Left lobe of liver (tissue), 2 donors: ENCODE measurements around the gene PRAMEF13. TPM values are rescaled to one million over a fixed set of nuclear protein-coding genes. Genes with fewer than 3 reads are reported as not detected.
"Not testable (repeated sequence)": the region's sequence is repeated elsewhere in the genome, so short reads cannot be mapped to it uniquely, and the experiment has no call there.

Experiments
- ATAC-seq: fragments of 200-7000 bp; cut with Tn5 transposase; one replicate; pipeline ENCODE4 v1.9.1; 2020; ENCODE audit warnings: mild to moderate bottlenecking, moderate library complexity
- DNase-seq: peaks from one replicate; pipeline ENCODE4 v3.0.0-alpha.2; 2020; ENCODE audit warnings: low spot score
- total RNA-seq: library from RNA; stranded (reverse); gene quantifications from one replicate; pipeline ENCODE4 v1.2.1, GENCODE V29; 2021
- donor health status: DM: no; HTN: no; CAD: no; lungs with moderate emphysema.
- donor health status: DM: no; HTN: yes; CAD: no.

Gene PRAMEF13, protein sequence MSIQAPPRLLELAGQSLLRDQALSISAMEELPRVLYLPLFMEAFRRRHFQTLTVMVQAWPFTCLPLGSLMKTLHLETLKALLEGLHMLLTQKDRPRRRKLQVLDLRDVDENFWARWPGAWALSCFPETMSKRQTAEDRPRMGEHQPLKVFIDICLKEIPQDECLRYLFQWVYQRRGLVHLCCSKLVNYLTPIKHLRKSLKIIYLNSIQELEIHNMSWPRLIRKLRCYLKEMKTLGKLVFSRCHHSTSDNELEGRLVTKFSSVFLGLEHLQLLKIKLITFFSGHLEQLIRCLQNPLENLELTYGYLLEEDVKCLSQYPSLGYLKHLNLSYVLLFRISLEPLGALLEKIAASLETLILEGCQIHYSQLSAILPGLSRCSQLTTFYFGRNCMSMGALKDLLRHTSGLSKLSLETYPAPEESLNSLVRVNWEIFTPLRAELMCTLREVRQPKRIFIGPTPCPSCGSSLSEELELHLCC
- not detected for total RNA-seq

DNA sequence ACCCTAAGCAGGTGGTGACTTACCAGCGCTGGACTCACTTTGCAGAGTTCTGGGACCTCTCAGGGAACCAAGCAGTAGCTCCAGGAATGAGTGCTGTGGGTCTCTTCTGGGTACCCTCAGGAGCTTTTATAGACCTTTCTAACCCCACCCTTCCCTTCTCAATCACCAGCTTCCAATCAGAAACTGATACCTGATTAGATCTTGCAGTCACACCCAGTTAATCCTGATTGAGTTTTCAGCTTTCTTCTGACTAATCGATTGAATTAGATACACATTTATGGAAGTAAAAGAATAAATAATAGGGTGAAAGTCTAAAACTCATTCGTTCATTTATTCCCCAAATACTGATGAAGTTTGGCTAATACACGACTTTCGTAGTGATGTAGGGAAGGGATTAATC is at the start of gene PRAMEF13:
PRAMEF13 (minus strand) TSS at position 101 of the 400 bp plus-strand sequence. CDS start 1,820 bp downstream, outside the sequence.
- not testable (repeated sequence) for DNase-seq, ATAC-seq

DNA sequence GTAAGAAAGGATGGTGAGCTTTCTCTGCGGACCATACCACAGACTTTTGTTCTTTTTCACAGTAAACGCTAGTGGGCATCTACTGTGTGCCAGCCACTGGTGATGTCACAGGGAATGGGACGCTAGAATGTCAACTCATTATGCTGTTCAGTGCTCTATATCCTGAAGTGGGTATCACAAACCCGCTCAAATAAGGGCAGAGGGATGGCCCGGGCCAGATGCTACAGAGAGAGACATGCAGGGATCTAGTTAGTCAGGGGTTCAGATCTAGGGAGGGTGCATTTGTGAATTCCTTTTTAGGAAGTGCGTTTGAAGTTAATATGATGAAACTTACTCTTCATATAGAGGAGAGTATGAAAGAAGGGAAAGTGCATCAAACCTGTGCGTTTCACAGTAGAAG is 45.9 kb upstream of the PRAMEF13 start:
- not testable (repeated sequence) for ATAC-seq, DNase-seq

DNA sequence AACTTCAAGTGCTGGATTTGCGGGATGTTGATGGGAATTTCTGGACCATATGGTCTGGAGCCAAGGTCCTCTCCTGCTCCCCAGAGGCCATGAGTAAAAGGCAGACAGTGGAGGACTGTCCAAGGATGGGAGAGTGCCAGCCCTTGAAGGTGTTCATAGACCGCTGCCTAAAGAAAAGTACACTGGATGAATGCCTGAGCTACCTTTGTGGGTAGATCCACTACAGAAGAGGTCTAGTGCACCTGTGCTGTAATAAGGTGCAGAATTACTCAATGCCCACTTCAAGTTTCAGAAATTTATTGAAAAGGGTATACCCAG is 45.3 kb upstream of the PRAMEF13 start:
- ATAC-seq = not testable (repeated sequence)
- DNase-seq = peak; percentile 35

DNA sequence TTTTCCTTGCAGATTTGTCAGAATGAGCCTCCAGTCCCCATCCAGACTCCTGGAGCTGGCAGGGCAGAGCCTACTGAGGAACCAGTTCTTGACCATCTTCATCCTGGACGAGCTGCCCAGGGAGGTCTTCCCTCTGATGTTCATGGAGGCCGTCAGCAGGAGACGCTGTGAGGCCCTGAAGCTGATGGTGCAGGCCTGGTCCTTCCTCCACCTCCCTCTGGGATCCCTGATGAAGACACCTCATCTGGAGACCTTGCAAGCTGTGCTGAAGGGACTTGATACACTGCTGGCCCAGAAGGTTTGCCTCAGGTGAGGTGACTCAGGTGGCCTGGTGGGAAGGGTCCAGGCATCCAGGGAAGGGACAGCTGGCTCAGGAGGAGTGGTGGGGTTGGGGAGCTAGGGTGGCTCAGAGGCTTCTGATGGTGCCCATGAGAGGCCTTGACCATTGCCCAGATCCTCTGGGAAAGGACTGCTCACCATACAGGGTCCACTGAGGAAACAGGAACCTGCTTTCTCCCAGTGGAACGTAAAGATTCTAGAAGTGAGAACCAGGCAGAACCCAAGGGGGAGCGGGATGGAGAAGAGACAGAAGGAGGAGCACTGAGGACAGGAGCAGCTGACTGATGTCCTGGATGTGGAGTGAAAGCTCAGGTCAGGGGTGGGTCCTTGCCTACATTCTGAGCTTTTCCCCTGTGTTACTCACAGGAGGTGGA is 44.8 kb upstream of the PRAMEF13 start:
- ATAC-seq = not testable (repeated sequence)
- peak; percentile 42 for DNase-seq

DNA sequence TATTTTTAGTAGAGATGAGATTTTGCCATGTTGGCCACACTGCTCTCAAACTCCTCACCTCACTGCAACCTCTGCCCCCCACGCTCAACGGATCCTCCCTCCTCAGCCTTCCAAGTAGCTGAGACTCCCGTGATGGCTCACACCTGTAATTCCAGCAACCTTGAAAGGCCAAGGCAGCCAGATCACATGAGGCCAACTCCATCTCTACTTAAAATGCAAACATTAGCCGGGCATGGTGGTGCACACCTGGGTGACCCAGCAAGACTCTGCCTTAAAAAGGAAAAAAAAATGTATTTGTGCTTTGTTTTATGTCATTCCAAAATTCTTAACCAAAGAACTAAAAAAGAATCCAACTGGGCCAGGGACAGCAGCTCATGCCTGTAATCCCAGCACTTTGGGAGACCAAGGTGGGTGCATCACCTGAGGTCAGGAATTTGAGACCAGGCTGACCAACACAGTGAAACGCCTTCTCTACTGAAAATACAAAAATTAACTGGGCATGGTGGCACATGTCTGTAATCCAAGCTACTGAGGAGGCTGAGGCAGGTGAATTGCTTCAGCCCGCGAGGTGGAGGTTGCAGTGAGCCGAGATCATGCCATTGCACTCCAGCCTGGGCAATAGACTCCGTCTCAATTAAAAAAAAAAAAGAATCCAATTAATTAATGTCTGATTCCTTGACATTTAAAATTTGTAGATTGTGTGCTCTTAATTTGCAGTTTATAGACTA is 42.5 kb upstream of the PRAMEF13 start:
- DNase-seq = peak; percentile 23
- not testable (repeated sequence) for ATAC-seq

DNA sequence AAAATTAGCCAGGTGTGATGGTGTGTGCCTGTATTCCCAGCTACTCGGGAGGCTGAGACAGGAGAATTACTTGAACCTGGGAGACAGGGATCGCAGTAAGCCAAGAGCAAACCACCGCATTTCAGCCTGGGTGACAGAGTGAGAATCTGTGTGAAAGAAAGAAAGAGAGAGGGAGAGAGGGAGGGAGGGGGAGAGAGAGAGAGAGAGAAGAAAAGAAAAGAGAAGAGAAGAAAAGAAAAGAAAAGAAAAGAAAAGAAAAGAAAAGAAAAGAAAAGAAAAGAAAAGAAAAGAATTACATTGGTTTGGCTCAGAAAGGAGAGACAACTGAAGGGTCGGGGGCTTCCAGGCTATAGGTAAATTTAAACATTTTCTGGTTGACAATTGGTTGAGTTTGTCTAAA is 38.4 kb upstream of the PRAMEF13 start:
- not testable (repeated sequence) for ATAC-seq, DNase-seq

DNA sequence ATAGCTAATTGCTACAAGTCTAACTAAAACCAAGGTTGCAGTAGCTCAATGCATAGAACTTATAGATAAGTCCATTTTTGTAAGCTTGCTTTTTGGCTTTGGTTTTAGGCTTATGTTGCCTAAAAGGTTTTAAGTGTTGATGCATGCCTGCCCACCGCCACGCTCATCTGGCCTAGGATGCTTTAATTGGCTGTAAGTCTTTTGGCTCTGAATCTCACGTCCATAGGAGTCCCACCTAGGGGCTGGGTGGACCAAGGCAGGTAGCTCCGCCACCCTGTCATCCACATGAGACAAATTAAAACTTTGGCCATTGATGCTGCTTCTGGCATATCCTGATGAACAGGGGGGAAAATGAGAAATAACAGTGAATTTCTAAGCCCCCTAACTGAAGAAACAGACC is 36.4 kb upstream of the PRAMEF13 start:
- DNase-seq = peak; percentile 21

DNA sequence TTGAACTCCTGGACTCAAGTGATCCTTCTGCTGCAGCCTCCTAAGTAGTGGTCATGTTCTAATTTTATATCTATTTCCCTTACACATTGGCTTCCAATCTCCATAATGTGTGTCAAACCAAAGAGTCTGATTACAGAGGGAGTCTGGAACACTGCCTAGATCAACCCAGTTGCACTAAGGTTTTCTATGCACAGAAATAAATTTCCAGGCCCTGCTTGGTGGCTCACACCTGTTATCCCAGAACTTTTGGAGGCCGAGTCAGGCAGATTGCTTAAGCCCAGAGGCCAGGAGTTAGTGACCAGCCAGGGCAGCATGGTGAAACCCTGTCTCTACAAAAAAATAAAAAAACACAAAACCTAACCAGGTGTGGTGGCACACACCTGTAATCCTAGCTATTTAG is 32.8 kb upstream of the PRAMEF13 start:
- peak; percentile 87 for ATAC-seq
- peak; percentile 77 for DNase-seq

More for the DNA sequence above, 36.4 kb upstream of the PRAMEF13 start:
- not testable (repeated sequence) for ATAC-seq

DNA sequence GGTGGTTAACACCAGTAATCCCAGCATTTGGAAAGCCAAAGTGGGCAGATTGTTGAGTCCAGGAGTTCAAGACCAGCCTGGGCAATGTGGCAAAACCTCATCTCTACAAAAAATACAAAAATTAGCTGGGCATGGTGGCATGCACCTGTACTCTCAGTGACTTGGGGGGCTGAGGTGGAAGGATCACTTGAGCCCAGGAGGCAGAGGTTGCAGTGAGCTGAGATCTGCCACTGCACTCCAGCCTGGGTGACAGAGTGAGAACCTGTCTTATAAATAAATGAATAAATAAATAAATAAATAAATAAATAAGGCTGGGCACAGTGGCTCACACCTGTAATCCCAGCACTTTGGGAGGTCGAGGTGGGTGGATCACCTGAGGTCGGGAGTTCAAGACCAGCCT is 30.8 kb upstream of the PRAMEF13 start:
- peak; percentile 35 for DNase-seq
- ATAC-seq = not testable (repeated sequence)

DNA sequence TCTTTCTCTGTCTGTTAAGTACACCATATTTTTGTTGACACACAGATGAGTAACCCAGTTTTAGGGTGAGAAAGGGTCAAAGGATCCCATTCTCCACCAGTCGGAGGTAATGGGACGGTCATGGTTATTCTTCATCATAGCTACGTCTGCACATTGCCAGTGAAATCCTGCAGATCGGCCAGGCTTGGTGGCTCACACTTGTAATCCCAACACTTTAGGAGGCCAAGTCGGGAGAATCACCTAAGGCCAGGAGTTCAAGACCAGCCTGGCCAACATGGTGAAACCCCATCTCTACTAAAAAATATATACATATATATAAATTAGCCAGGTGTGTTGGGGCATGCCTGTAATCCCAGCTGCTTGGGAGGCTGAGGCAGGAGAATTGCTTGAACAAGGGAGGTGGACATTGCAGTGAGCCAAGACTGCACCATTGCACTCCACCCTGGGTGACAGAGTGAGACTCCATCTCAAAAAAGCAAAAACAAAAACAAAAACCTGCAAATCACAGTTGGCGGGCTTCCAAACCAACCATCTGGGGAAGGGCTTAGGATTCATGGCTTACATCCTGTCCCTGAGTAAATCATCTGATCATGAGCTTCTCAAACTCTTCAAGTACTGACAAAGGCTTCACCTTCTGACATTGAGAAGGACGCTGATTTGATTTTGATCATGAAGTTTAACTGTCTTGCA is 30.0 kb upstream of the PRAMEF13 start:
- DNase-seq = peak; percentile 37
- not testable (repeated sequence) for ATAC-seq

DNA sequence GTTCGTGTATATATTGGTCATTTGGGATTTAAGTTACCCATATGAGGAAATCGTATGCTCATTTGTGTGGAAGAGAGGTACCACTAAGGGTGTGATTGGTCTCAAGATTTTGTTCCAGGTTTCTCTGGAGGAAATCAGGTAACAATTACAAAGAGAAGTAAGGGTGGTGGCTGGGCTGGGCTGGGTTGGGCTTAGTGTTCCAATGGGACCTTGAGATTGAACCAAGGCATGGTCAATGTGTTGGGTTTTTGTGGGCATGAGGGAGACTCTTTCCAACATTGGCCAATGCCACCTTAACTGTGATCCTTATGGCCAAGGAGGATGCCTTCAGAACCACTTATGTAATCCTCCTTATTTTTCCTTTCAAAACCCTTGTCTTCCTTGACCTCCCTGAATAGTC is 29.4 kb upstream of the PRAMEF13 start:
- ATAC-seq = not testable (repeated sequence)
- peak; percentile 24 for DNase-seq

DNA sequence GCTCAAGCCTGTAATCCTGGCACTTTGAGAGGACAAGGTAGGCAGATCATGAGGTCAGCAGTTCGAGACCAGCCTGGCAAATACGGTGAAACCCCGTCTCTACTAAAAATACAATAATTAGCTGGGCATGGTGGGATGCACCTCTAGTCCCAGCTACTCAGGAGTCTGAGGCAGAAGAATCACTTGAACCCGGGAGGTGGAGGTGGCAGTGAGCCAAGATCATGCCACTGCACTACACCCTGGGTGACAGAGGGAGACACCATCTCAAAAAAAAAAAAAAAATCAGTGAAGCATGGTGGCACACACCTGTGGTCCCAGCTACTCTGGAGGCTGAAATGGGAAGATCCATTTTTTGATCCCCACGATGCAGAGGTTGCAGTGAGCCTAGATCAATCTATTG is 28.9 kb upstream of the PRAMEF13 start:
- ATAC-seq = not testable (repeated sequence)
- DNase-seq = peak; percentile 40

DNA sequence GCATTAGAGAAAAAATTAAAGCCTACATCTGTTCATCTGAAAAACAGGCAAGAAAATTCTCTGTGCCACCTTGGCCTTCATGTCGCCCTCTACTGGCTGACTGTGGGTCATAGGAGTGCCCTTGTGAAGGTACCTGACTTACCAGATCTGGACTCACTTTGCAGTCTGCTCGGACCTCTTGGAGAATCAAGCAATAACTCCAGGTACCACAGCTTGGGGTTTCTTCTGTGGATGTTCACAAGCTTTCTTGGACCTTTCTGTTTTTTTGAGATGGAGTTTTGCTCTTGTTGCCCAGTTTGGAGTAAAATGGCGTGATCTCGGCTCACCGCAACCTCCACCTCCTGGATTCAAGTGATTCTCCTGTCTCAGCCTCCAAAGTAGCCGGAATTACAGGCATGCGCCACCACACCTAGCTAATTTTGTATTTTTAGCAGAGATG is 27.2 kb upstream of the PRAMEF13 start:
- peak; percentile 82 for ATAC-seq

DNA sequence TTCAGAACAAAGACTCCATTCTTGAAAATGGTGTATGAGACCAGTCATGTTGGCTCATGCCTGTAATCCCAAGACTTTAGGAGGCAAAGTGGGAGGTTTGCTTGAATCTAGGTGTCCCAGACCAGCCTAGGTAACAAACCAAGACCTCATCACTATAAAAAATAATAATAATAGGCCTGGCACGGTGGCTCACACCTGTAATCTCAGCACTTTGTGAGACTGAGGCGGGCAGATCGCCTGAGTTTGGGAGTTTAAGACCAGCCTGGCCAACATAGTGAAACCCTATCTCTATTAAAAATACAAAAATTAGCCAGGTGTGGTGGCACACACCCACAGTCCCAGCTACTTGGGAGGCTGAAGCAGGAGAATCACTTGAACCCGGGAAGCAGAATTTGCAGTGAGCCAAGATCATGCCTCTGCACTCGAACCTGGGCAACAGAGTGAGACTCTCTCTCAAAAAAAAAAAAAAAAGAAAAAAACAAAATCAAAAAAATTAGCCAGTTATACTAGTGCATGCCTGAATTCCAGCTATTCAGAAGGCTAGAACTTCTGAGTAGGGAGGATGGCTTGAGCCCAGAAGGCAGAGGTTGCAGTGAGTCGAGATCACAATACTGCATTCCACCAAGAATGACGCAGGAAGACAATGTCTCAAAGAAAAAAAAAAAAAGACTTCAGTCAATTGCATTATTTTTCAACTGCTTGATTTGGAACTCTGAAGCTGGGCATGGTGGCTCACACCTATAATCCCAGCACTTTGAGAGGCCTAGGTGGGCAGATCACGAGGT is 26.3 kb upstream of the PRAMEF13 start:
- not testable (repeated sequence) for ATAC-seq
- peak; percentile 27 for DNase-seq

More for the DNA sequence above, 27.2 kb upstream of the PRAMEF13 start:
- peak; percentile 48 for DNase-seq

DNA sequence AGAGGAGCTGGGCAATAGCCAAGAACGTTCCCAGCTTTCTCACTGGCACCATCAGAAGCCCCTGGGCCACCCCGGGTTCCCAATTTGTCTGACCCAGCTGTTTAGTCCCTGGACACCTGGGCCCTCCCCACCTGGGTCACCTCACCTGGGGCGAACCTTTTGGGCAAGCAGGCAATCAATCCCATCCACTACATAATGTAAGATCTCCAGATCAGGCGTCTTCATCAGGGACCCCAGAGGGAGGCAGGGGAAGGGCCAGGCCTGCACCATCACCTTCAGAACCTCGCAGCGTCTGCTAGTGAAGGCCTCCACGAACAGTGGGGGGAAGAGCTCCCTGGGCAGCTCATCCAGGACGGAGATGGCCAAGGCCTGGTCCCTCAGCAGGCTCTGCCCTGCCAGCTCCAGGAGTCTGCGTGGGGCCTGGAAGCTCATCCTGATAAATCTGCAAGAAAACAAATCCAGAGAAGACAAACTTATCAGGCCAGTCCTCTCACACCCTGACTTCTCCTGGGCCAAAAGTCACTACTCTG is 24.5 kb upstream of the PRAMEF13 start, which contains the start of gene PRAMEF18:
PRAMEF18 (minus strand) TSS at position 480 of the 530 bp plus-strand sequence; CDS start at position 432, 48 bp downstream.
- DNase-seq = peak; percentile 27

DNA sequence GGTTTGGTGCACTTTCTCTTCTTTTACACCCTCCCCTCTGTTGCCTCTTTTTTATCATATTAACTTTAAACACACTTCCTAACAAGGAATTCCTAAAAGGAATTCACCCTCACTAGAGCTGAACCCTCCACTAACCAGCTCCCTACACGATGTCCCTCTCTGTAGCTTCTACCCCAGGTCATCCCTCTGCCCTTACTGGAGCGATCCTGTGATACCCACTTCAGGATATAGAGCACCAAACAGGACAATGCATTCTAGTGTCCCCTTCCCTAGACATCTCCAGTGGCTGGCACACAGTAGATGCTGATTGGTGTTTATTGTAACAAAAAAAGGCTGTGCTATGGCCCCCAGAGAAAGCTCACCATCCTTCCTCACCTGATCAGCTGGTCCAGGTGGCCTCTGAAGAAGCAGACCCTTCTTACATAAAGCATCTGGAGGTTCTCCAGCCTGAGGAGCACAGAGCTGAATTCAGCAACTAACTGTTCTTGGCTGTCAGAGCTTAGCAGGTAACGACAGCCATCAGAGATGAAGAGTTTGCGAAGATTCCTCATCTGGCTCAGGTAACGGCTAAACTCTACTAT is 23.4 kb upstream of the PRAMEF13 start:
- ATAC-seq (no peak), DNase-seq (peak; percentile 31)

More for the DNA sequence above, 24.5 kb upstream of the PRAMEF13 start, which contains the start of gene PRAMEF18:
- not testable (repeated sequence) for ATAC-seq

DNA sequence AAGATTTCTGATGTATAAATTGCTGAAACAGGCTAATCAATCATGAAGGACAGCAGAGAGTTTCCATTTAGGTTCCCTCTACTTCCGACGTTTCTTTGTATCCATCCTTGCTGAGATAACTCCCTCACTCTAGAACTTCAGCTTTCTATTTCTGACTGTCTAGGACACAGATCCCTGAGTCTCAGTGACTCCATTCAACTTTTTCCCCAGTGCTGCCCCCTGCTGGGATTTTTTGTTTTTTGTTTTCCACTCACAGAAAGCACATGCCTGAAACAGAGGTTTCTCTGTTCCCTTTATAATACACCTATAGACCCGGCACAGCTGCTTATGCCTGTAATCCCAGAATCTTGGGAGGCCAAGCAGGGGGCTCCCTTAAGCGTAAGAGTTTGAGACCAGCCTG is 21.6 kb upstream of the PRAMEF13 start:
- DNase-seq = not testable (repeated sequence)
- peak; percentile 59 for ATAC-seq

DNA sequence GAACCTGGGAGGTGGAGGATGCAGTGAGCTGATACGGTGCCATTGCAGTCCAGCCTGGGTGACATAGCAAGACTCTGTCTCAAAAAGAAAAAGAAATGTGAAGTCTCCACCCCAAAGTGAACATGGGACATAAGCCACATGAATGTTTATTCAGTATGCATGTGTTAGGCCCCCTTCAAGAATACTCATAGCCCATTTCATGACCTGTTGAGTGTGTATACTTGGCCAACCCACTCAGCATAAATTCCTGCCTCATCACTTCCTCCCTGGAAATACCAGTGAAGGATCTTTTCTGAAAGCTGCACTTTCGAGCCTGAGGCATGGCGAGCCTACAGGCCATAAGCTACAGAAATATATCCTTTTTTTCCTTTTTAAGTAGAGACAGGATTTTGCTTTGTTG is 18.0 kb upstream of the PRAMEF13 start:
- not testable (repeated sequence) for DNase-seq, ATAC-seq

DNA sequence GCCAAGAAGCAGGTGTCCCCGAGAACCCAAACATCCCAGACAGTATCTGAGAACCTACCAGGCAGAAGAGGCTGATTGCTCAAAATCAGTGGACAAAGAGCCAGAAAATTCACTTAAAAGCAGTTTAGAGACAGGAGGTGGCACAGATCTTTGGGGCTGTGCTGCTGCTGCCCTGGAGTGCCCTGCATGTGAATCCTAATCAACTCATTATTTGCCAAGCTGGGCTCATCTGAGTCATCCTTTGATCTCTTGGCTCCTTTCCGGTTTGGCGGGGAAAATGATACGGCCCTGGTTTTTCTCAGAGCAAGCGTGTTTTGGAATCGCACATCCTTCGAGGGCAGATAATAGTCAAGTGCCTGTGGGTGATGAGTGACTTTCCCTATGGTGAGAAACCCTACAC is 15.4 kb upstream of the PRAMEF13 start:
- not testable (repeated sequence) for DNase-seq
- ATAC-seq = peak; percentile 65
